22Rv1 (cell line): ENCODE data around the gene NDUFS1.

Source experiments
- ZFX ChIP-seq: fragments of 450-650 bp; IDR thresholded peaks from 2 replicates; pipeline ENCODE4 v1.6.1; 2017; ENCODE audit warnings: antibody characterized with exemption, borderline replicate concordance
- TF ChIP-seq, protein P1 (sequence below): fragments of 450-650 bp; IDR thresholded peaks from 2 replicates; pipeline ENCODE4 v1.5.1; 2017; ENCODE audit warnings: mild to moderate bottlenecking

DNA sequence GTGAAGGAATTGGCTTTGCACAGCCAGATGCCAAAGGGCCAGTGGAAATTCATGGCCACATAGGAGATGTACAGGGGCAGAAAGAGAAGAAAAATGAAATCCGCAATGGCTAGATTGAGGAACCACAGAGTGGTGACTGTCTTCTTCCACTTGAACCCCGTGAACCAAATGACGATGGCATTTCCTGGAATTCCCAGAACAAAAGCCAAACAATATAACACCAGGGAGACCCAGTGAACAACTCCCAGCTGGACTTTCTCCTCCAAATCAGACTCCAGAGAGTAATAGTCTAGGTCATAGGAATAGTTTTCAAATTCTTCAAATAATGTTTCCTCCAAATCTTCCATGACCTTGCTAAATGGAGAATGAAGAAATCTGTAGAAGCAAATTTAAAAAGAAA, 17.7 kb upstream of the NDUFS1 start:
- TF ChIP-seq, protein P1, sequence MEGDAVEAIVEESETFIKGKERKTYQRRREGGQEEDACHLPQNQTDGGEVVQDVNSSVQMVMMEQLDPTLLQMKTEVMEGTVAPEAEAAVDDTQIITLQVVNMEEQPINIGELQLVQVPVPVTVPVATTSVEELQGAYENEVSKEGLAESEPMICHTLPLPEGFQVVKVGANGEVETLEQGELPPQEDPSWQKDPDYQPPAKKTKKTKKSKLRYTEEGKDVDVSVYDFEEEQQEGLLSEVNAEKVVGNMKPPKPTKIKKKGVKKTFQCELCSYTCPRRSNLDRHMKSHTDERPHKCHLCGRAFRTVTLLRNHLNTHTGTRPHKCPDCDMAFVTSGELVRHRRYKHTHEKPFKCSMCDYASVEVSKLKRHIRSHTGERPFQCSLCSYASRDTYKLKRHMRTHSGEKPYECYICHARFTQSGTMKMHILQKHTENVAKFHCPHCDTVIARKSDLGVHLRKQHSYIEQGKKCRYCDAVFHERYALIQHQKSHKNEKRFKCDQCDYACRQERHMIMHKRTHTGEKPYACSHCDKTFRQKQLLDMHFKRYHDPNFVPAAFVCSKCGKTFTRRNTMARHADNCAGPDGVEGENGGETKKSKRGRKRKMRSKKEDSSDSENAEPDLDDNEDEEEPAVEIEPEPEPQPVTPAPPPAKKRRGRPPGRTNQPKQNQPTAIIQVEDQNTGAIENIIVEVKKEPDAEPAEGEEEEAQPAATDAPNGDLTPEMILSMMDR = no peak
- TF ChIP-seq ZFX = no peak
